Measurements from ENCODE around the gene VAC14.

The VAC14 gene

GRCh38 chr16:70796301-70796700 is 4.7 kb downstream of the VAC14 start:
- Histone ChIP-seq H3K4me3 (ENCODE audit: low read depth, low read length) (no peak overlapping the region), H3K27me3 (no peaks in the 10 kb centered on the region), H3K9me3 (no peaks in the 10 kb centered on the region), H3K4me1 (no peaks in the 10 kb centered on the region; the same call in 1 of the 2 replicates), H3K36me3 (no peaks in the 10 kb centered on the region)
- TF ChIP-seq, protein P1, sequence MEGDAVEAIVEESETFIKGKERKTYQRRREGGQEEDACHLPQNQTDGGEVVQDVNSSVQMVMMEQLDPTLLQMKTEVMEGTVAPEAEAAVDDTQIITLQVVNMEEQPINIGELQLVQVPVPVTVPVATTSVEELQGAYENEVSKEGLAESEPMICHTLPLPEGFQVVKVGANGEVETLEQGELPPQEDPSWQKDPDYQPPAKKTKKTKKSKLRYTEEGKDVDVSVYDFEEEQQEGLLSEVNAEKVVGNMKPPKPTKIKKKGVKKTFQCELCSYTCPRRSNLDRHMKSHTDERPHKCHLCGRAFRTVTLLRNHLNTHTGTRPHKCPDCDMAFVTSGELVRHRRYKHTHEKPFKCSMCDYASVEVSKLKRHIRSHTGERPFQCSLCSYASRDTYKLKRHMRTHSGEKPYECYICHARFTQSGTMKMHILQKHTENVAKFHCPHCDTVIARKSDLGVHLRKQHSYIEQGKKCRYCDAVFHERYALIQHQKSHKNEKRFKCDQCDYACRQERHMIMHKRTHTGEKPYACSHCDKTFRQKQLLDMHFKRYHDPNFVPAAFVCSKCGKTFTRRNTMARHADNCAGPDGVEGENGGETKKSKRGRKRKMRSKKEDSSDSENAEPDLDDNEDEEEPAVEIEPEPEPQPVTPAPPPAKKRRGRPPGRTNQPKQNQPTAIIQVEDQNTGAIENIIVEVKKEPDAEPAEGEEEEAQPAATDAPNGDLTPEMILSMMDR (IDR thresholded peaks at IDR 0.05; ENCODE audit: low read depth, low read length), result no peak
- no peak for DNase-seq

DNA sequence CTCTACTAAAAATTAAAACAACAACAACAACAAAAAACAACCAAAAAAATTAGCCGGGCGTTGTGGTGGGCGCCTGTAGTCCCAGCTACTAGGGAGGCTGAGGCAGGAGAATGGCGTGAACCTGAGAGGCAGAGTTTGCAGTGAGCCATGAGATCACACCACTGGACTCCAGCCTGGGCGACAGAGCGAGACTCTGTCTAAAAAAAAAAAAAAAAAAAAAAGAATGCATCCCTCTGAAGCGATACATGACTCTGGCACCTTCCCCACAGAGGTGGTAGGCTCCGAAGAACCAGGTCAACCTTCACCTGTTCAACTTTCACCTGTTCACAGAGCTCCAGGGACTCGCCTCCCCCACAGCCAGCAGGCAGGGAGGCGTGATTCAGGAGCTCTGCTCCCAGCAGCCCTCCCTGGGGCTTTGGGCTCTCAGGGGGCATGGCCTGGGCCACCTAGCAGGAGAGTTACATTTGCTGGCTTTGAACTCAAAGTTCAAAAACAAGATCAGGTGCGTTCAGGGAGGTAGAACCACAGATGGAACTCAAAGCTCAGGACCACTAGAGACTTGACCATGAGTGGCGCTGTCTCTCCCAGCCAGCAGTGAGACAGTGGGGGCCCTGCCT is 5.6 kb downstream of the VAC14 start:
- no peak overlapping the region for H3K4me3 ChIP-seq (ENCODE audit: low read depth, low read length)
- no peaks in the 10 kb centered on the region for H3K36me3 ChIP-seq
- no peaks in the 10 kb centered on the region for H3K9me3 ChIP-seq
- TF ChIP-seq, protein P1 (IDR thresholded peaks at IDR 0.05; ENCODE audit: low read depth, low read length), result no peak
- no peaks in the 10 kb centered on the region; the same call in 1 of the 2 replicates for H3K4me1 ChIP-seq
- H3K27me3 ChIP-seq, result no peaks in the 10 kb centered on the region
- no peak for DNase-seq

DNA sequence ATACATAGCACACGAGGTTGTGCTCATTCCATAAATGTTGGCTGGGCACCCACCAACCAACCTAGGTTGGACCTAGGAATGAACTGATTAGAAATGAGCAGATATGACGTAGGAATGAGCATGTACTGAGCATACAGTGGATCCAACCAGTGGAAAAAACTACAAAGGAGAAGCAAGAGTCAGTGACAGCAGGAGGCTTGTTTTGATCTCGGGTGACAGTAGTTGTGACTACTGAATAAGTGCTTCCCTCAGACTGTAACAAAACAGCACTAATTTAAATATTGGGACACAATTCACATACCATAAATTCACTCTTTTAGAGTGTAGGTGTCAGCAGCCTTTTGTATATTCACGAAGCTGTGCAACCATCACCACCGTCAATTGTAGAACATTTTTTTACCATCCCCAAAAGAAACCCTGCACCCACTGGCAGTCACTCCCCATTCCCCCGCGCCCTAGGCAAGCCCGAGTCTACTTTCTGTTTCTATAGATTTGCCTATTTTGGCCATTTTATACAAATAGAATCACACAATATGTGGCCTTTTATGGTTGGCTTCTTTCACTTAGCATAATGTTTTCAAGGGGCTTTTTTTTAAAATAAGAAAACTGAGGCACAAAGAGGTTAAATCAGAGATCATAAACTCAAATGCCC is 7.0 kb downstream of the VAC14 start:
- Histone ChIP-seq H3K9me3 (no peaks in the 10 kb centered on the region), H3K4me3 (ENCODE audit: low read depth, low read length) (no peak overlapping the region), H3K27me3 (no peaks in the 10 kb centered on the region), H3K4me1 (no peaks in the 10 kb centered on the region), H3K36me3 (no peaks in the 10 kb centered on the region)
- TF ChIP-seq, protein P1 (IDR thresholded peaks at IDR 0.05; ENCODE audit: low read depth, low read length), result no peak
- no peak for DNase-seq

DNA sequence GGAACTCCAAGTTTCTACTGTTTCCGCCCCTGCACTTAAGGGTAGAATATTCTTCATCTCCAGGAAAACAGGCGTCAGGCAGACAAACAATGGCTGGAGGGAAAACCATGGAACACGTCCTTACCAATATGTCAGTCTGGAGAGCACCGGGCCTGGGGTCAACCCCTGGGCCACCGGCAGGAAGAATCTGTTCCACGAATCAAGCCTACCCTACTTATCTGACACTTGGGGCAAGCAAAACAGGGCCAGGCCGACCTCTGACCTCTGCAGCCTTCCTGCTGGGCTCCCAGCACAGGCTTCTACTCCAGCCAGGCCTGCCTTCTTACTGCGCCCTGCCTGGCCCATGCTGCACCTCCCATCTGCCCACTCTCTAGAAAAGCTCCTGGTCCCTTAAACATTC is 10.1 kb downstream of the VAC14 start:
- DNase-seq, result no peak
- Histone ChIP-seq H3K4me3 (ENCODE audit: low read depth, low read length) (no peak overlapping the region), H3K27me3 (no peaks in the 10 kb centered on the region), H3K9me3 (no peaks in the 10 kb centered on the region), H3K4me1 (no peaks in the 10 kb centered on the region), H3K36me3 (no peaks in the 10 kb centered on the region; the same call in none of the 2 replicates)
- TF ChIP-seq, protein P1 (IDR thresholded peaks at IDR 0.05; ENCODE audit: low read depth, low read length), result no peak

DNA sequence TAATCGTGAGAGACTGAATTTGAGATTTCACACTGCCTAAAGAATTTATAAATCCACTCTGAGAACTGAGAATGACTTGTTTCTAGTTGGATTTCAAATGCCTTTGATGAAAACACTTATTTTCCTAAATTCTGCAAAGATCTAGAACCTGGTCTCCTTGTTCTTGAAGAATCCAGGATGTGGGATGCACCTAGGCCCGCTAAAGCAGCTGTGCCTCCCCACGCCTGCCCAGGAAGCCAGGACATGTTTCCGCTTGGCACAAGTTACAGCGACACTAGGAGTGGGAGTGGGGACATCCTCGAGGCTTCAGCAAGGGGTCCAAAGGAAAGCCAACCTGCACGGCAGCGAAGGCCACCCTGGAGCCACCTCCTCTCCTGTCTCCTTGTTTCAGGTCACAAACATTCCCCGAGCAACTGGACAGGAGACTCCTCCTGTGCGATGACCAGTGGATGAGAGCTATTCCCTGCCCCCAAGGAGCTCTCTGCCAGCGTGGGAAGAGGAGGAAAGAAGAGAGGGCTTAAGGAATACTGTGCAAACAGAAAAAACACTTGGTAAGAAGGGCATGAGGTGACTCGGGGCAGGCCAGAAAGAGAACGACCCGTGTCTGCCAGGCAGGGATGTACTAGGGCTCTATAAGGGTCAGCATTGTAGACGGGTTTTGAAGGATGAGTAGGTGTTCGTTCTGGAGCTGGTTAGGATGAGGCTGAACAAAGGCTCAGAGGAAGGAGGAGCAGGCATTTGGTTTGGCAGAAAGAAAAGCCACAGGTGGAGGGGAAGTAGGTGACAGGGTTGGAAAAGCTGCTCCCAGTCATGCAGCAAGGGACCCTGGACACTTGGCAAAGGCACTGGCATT is 11.1 kb downstream of the VAC14 start:
- TF ChIP-seq, protein P1 (IDR thresholded peaks at IDR 0.05; ENCODE audit: low read depth, low read length), result no peak
- H3K4me3 ChIP-seq (ENCODE audit: low read depth, low read length), result no peak overlapping the region
- no peak for DNase-seq

More for the DNA sequence above, 11.1 kb downstream of the VAC14 start:
- no peaks in the 10 kb centered on the region for H3K4me1 ChIP-seq
- H3K27me3 ChIP-seq, result no peaks in the 10 kb centered on the region
- H3K36me3 ChIP-seq, result no peaks in the 10 kb centered on the region; the same call in none of the 2 replicates
- H3K9me3 ChIP-seq, result no peaks in the 10 kb centered on the region

Measured in BE2C (cell line).